GM12878 (cell line): ENCODE results near the gene CIB4.

Experiments
- CTCF ChIP-seq, 3 experiments: IDR thresholded peaks in 2 of 3; conservative IDR thresholded peaks in 1 of 3; 2 replicates each; pipeline ENCODE4 v1.5.1; 2011; ENCODE audit warnings: low read depth in 3 of 3, low read length in 3 of 3, mild to moderate bottlenecking in 3 of 3, control low read depth in 2 of 3, moderate library complexity in 2 of 3, inconsistent platforms in 1 of 3, mixed read lengths in 1 of 3; ENCODE audit not compliant: control insufficient read depth in 2 of 3, insufficient read depth in 1 of 3; ENCODE audit errors: extremely low read depth in 1 of 3
- ELK1 ChIP-seq: IDR thresholded peaks from 2 replicates; pipeline ENCODE4 v1.6.1; 2012; ENCODE audit warnings: low read depth, low read length, improper control_type of control experiment
- MTA3 ChIP-seq: IDR thresholded peaks from 2 replicates; pipeline ENCODE4 v1.6.1; 2012; ENCODE audit warnings: low read length, inconsistent platforms, borderline replicate concordance
- POLR2A ChIP-seq: IDR thresholded peaks from 2 replicates; pipeline ENCODE4 v1.6.1; 2011; ENCODE audit warnings: low read depth, mild to moderate bottlenecking, low read length
- RCOR1 ChIP-seq: conservative IDR thresholded peaks from 2 replicates; pipeline ENCODE4 v1.6.1; 2012; ENCODE audit warnings: low read depth, low read length, improper control_type of control experiment
- RFX5 ChIP-seq: IDR thresholded peaks from 2 replicates; pipeline ENCODE4 v1.6.1; 2011; ENCODE audit warnings: low read depth, low read length, improper control_type of control experiment
- SIN3A ChIP-seq: IDR thresholded peaks from 2 replicates; pipeline ENCODE4 v1.6.1; 2012; ENCODE audit warnings: low read depth, low read length, improper control_type of control experiment
- USF2 ChIP-seq: IDR thresholded peaks from 2 replicates; pipeline ENCODE4 v1.6.1; 2011; ENCODE audit warnings: low read depth, low read length, improper control_type of control experiment, borderline replicate concordance
- YBX1 ChIP-seq: fragments of 450-650 bp; IDR thresholded peaks from 2 replicates; pipeline ENCODE4 v1.6.1; 2016; ENCODE audit warnings: antibody characterized with exemption

GRCh38 chr2:26574066-26574899 lies 66.9 kb downstream of the CIB4 start:
- TF ChIP-seq RFX5 (no peak), CTCF (IDR thresholded peaks at IDR 0.05 in 2 of 3, conservative IDR thresholded peaks at IDR 0.05 in 1 of 3; ENCODE audit: control insufficient read depth in 2 of 3, extremely low read depth in 1 of 3, insufficient read depth in 1 of 3, low read depth in 3 of 3, low read length in 3 of 3) (no peak), ELK1 (no peak), POLR2A (no peak), RCOR1 (no peak), YBX1 (no peak), MTA3 (no peak), USF2 (no peak), SIN3A (no peak)
